Upper lobe of left lung (tissue), 4 donors: ENCODE results near the gene CENPK.

Experiments used
- CTCF ChIP-seq, 6 experiments: fragments of 450-650 bp in 4 of 6; fragments of 200-600 bp in 2 of 6; sonication (generic) in 2 of 6; IDR thresholded peaks; one replicate each; pipeline ENCODE4 v1.5.1; 2016 to 2019; ENCODE audit warnings: antibody characterized with exemption in 6 of 6
- EP300 ChIP-seq, 4 donors: sonication (generic); formaldehyde crosslinking; IDR thresholded peaks; one replicate each; pipeline ENCODE4 v1.5.1; 2017; ENCODE audit warnings: antibody characterized with exemption in 4 of 4, control low read depth in 2 of 4
- POLR2A ChIP-seq, 4 donors: fragments of 450-650 bp; IDR thresholded peaks; one replicate each; pipeline ENCODE4 v1.5.1; 2016 to 2017; ENCODE audit warnings: antibody characterized with exemption in 4 of 4, mild to moderate bottlenecking in 2 of 4
- POLR2AphosphoS5 ChIP-seq, 2 donors: sonication (generic); formaldehyde crosslinking; IDR thresholded peaks; one replicate each; pipeline ENCODE4 v1.5.1; 2017; ENCODE audit warnings: antibody characterized with exemption in 2 of 2

DNA sequence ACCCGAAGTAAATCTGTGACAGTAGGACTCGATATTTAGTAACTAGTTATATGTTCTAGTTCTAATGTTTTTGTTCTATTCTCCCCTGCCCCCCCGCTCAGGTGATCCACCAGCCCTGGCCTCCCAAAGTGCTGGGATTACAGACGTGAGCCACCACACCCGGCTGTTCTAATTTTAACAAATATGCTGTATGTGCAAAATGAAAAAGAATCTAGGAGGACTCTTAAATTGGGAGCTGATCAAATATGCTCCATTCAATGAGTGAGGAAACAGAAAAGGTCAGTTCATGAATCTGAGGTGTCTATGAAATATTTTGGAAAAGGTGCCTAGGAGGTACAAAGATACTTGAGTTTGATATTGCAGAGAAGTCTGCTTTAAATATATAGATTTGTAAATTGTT, 16.8 kb downstream of the CENPK start:
- TF ChIP-seq POLR2A (IDR thresholded peaks at IDR 0.05) (no peak), CTCF (IDR thresholded peaks at IDR 0.05) (no peak), POLR2AphosphoS5 (IDR thresholded peaks at IDR 0.05) (no peak), EP300 (IDR thresholded peaks at IDR 0.05) (no peak)
